Measurements from ENCODE around the gene RYR2. TPM values are rescaled to one million over a fixed set of nuclear protein-coding genes. Genes with fewer than 3 reads are reported as not detected.

The RYR2 gene
- total and polyA plus RNA-seq, 2 experiments from 2014 or later, result 0.50 to 0.95 TPM

- WGBS (ENCODE audit: low lambda C conversion rate, missing lambda C conversion rate), result 94% methylated on average over 4 of the region's 4 CpGs
Measured at GRCh38 chr1:237227476-237227875, 185.5 kb downstream of the RYR2 start.

GRCh38 chr1:237228421-237228820 lies 186.4 kb downstream of the RYR2 start:
- TF ChIP-seq EZH2phosphoT487 (IDR thresholded peaks at IDR 0.05; ENCODE audit: low read depth, severe bottlenecking, unreplicated experiment), result no peak
- no peak for TF ChIP-seq EZH2 (IDR thresholded peaks at IDR 0.05; ENCODE audit: borderline replicate concordance)
- TF ChIP-seq CTCF (IDR thresholded peaks at IDR 0.05; ENCODE audit: poor library complexity), result no peak
- Histone ChIP-seq H3K27me3 (no peaks in the 10 kb centered on the region), H2AFZ (no peak overlapping the region), H3K9me2 (replicated peaks; ENCODE audit: insufficient read depth) (no peaks in the 10 kb centered on the region), H3K27ac (no peak overlapping the region), H3K4me1 (ENCODE audit: insufficient read depth) (no peaks in the 10 kb centered on the region), H3K79me2 (no peaks in the 10 kb centered on the region), H4K20me1 (ENCODE audit: insufficient read depth, poor library complexity, severe bottlenecking) (no peaks in the 10 kb centered on the region), H3K36me3 (replicated peaks; ENCODE audit: insufficient read depth, low read depth) (no peaks in the 10 kb centered on the region), H3K4me3 (no peak overlapping the region), H3K4me2 (no peak overlapping the region), H3K9me3 (ENCODE audit: low read depth) (no peaks in the 10 kb centered on the region)
- no peak for DNase-seq (ENCODE audit: low spot score)
- WGBS (ENCODE audit: low lambda C conversion rate, missing lambda C conversion rate), result 87% methylated on average over 3 of the region's 3 CpGs

More at GRCh38 chr1:237227476-237227875, 185.5 kb downstream of the RYR2 start:
- H3K9me2 ChIP-seq (replicated peaks; ENCODE audit: insufficient read depth), result no peaks in the 10 kb centered on the region
- no peaks in the 10 kb centered on the region for H3K79me2 ChIP-seq
- no peaks in the 10 kb centered on the region for H3K36me3 ChIP-seq (replicated peaks; ENCODE audit: insufficient read depth, low read depth)
- no peaks in the 10 kb centered on the region for H3K4me1 ChIP-seq (ENCODE audit: insufficient read depth)
- no peaks in the 10 kb centered on the region for H3K27me3 ChIP-seq
- H3K9me3 ChIP-seq (ENCODE audit: low read depth), result no peaks in the 10 kb centered on the region
- no peak for DNase-seq (ENCODE audit: low spot score)
- no peak for TF ChIP-seq EZH2 (IDR thresholded peaks at IDR 0.05; ENCODE audit: borderline replicate concordance)
- no peak for TF ChIP-seq EZH2phosphoT487 (IDR thresholded peaks at IDR 0.05; ENCODE audit: low read depth, severe bottlenecking, unreplicated experiment)
- no peak for TF ChIP-seq CTCF (IDR thresholded peaks at IDR 0.05; ENCODE audit: poor library complexity)
- no peak overlapping the region for H3K4me2 ChIP-seq
- no peak overlapping the region for H2AFZ ChIP-seq
- no peak overlapping the region for H3K27ac ChIP-seq
- H3K4me3 ChIP-seq, result no peak overlapping the region
- H4K20me1 ChIP-seq (ENCODE audit: insufficient read depth, poor library complexity, severe bottlenecking), result no peaks in the 10 kb centered on the region

DNA sequence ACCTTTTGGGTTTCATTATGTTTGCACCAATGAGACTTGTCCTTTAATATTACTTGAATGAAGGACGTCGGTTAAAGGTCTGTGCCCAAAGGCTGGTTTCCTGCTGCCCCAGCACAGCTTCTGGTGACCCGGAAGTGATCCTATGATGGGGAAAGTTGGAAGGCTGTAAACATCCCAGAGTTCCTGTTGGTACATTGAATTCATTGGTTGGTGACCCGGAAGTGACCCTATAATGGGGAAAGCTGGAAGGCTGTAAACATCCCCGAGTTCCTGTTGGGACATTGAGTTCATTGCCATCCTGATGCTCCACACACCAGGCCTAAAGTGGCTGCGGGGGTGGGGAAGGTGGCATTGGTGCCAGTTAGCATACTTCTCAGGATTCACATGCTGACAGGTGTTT lies 187.3 kb downstream of the RYR2 start:
- Histone ChIP-seq H3K4me2 (no peak overlapping the region), H3K4me3 (no peak overlapping the region), H3K27me3 (no peaks in the 10 kb centered on the region), H4K20me1 (ENCODE audit: insufficient read depth, poor library complexity, severe bottlenecking) (no peaks in the 10 kb centered on the region), H3K36me3 (replicated peaks; ENCODE audit: insufficient read depth, low read depth) (no peaks in the 10 kb centered on the region), H3K27ac (no peak overlapping the region), H2AFZ (no peak overlapping the region), H3K9me2 (replicated peaks; ENCODE audit: insufficient read depth) (no peaks in the 10 kb centered on the region), H3K79me2 (no peaks in the 10 kb centered on the region), H3K9me3 (ENCODE audit: low read depth) (no peaks in the 10 kb centered on the region), H3K4me1 (ENCODE audit: insufficient read depth) (no peaks in the 10 kb centered on the region)
- TF ChIP-seq CTCF (IDR thresholded peaks at IDR 0.05; ENCODE audit: poor library complexity), result no peak
- TF ChIP-seq EZH2 (IDR thresholded peaks at IDR 0.05; ENCODE audit: borderline replicate concordance), result no peak
- WGBS (ENCODE audit: low lambda C conversion rate, missing lambda C conversion rate), result 88% methylated on average over 6 of the region's 6 CpGs
- no peak for DNase-seq (ENCODE audit: low spot score)

DNA sequence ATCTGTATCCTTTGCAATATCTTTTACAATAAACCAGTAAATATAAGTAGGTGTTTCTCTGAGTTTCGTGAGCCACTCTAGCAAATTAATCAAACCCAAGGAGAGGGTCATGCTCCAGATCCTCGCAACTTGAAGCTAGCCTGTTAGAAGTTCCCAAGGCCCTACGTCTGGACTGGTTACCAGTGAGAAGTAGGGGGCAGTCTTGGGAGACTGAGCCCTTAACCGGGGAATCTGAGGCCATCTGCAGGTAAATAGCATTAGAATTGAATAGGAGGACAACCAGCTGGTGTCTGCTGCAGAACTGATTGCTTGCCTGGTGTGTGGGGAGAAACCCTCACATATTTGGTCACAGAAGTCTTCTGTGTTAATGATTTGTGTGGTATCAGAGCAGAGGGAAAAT lies 190.5 kb downstream of the RYR2 start:
- Histone ChIP-seq H3K27ac (no peak overlapping the region), H3K36me3 (replicated peaks; ENCODE audit: insufficient read depth, low read depth) (no peaks in the 10 kb centered on the region), H3K4me1 (ENCODE audit: insufficient read depth) (no peaks in the 10 kb centered on the region), H4K20me1 (ENCODE audit: insufficient read depth, poor library complexity, severe bottlenecking) (no peaks in the 10 kb centered on the region), H3K4me3 (no peak overlapping the region), H3K9me2 (replicated peaks; ENCODE audit: insufficient read depth) (no peaks in the 10 kb centered on the region), H3K79me2 (no peaks in the 10 kb centered on the region), H3K4me2 (no peak overlapping the region), H3K9me3 (ENCODE audit: low read depth) (no peaks in the 10 kb centered on the region), H2AFZ (no peak overlapping the region), H3K27me3 (no peaks in the 10 kb centered on the region)
- WGBS (ENCODE audit: low lambda C conversion rate, missing lambda C conversion rate), result 75% methylated on average over 4 of the region's 4 CpGs
- DNase-seq (ENCODE audit: low spot score), result no peak
- TF ChIP-seq EZH2 (IDR thresholded peaks at IDR 0.05; ENCODE audit: borderline replicate concordance), result no peak
- TF ChIP-seq CTCF (IDR thresholded peaks at IDR 0.05; ENCODE audit: poor library complexity), result no peak
- TF ChIP-seq EZH2phosphoT487 (IDR thresholded peaks at IDR 0.05; ENCODE audit: low read depth, severe bottlenecking, unreplicated experiment), result no peak

Data from hepatocyte (in vitro differentiated cells).